Measurements from ENCODE around the gene TENT5A. TPM values are rescaled to one million over a fixed set of nuclear protein-coding genes. Genes with fewer than 3 reads are reported as not detected.

TENT5A gene
- polyA plus RNA-seq, 5 donors: 6.6 to 13.6 (median 8.0) TPM

DNA sequence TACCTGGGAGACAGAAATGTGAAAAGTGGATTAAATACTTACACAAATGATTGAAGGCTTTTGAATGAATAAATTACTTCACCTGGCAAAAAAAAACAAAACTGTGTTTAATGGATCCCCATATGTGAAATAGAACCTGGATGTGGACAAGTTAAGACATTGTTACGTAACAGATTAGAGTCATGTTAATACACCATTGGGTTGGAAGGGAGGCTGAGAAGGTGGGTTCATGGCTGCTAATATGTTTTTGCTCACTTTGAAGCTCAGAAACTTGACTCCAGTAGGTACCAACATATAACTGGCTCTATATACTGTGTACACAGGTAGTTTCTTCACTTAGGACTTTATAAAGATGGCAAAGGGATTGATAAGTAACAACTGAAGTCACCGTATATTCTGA is 21.4 kb upstream of the TENT5A start:
- DNase-seq: no peak

DNA sequence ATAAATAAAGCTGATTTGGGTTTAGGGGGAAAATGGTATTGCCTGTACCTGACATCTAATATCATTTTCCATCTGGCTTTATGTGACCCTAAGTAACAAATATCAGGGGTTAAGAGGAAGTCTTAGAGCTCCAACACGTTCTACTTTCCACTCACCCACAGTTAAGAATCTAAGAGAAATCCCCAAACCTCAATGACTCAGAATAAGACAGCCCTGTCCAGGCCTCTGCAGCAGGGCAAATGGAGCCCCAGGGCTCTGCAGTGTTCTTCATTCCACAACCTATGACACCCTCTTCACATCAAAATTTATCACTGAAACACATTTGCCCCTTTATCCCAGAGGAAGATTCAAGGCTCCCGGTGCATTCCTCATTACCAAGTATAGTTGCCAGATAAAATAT is 20.3 kb upstream of the TENT5A start:
- DNase-seq: no peak

- DNase-seq: no peak
Observed at GRCh38 chr6:81771097-81771496, 18.6 kb upstream of the TENT5A start.

DNA sequence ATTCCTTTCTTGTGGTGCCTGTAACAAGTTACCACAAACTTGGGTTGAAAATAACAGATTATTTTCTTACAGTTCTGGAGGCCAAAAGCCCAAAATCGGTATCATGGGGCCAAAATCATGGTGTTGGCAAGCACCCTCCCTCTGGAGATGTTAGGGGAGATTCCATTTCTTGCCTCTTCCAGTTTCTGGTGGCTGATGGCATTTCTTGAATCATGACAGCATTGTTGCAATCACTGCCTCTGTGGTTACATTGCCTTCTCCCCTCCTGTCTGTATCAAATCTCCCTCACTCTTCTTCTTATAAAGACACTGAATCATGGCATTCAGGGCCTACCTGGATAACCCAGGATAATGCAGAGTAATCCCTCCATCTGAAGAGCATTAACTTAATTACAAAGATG is 17.9 kb upstream of the TENT5A start:
- no peak for DNase-seq

- DNase-seq: no peak
Observed at GRCh38 chr6:81769824-81770223, 17.3 kb upstream of the TENT5A start.

GRCh38 chr6:81768150-81768942 is 15.9 kb upstream of the TENT5A start:
- no peak for DNase-seq

- no peak for DNase-seq
Observed at GRCh38 chr6:81767163-81767891, 14.8 kb upstream of the TENT5A start.

DNA sequence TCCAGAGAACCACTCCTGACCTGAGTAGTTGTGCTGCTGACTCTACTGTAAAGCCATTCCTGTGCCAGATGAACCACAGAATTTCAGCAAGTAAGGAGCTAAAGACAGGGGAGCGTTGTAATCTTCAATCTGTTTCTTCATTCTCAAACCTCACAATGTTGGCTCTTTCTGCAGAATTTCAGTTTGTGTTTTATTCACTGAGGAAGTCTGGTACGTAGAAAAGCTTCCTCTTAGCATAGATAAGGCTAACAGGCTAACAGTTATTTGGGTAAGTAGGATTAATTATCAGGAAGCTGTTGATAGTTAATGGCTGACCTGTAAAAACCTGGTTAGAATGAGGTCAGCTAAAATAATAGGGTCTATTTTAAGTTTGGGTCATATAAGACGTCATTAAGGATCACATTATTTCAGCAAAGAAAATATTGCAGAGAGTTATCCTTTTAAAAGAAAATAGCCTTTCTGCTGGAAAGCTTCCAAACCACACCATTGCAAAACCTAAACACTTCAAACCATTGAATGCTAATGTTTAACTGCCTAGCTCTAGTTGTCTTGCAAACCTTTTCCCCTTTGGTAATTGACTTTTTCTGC is 14.1 kb upstream of the TENT5A start:
- peak; percentile 63 to 72 for DNase-seq

- no peak for DNase-seq
Observed at GRCh38 chr6:81764531-81764930, 12.1 kb upstream of the TENT5A start.

DNA sequence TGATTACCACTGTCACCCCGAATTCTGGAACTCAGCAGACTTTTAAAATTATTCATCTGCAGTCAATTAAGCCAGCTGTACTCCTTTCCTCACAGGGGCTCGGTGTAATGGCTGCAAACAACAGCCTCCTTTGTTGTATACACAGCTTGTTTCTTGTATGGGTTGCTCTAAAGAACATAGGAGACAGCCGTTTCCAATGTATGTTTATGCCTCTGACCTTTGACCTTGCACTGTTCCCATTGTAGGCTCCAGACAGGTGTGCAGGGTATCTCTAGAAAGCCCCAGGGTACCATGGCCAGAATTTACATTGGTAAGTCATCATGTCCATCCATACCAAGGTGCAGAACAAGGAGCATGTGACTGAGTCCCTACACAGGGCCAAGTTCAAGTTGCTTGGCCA is 11.5 kb upstream of the TENT5A start:
- no peak for DNase-seq

DNA sequence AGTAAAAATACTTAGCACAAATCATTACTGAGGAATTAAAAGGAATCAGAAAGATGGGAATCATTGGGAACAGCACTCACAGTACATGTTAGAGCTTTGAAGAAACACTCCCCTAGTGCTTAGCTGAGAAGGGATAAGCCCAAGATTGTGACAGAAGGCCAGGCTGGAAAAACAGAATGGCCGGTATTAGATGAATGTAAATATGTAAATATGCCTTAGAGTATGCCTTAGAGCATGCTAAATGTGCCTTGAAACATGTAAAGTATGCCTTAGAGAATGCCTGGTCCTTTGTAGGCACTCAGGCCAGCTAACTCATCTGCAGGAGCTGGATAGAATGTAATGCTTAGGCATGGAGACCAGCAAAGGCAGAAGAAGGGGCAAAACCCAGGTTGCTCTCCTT is 10.6 kb upstream of the TENT5A start:
- DNase-seq: no peak

- no peak for DNase-seq
Observed at GRCh38 chr6:81762606-81763005, 10.1 kb upstream of the TENT5A start.

- no peak for DNase-seq
Observed at GRCh38 chr6:81762132-81762531, 9.7 kb upstream of the TENT5A start.

- no peak for DNase-seq
Observed at GRCh38 chr6:81761197-81761596, 8.7 kb upstream of the TENT5A start.

- DNase-seq: no peak
Observed at GRCh38 chr6:81759782-81760181, 7.3 kb upstream of the TENT5A start.

DNA sequence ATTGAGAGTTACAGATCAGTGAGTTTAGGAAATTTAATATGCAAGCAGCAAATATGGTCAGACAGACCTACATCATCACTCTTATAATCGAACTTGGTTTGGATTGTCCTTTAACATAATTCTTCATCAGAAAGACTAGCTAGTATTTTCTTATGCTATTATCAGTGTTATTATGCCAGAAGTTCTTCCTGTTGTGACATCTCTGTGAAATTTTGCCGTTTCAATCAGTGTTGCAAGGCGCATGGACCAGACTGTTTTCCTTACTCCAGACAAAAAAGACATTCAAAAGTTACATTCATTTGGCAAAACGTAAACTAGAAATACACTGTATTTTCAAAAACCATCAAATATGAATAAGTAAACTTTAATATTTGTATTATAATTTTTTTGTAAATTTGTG is 5.7 kb upstream of the TENT5A start:
- no peak for DNase-seq

- no peak for DNase-seq
Observed at GRCh38 chr6:81756690-81757089, 4.2 kb upstream of the TENT5A start.

DNA sequence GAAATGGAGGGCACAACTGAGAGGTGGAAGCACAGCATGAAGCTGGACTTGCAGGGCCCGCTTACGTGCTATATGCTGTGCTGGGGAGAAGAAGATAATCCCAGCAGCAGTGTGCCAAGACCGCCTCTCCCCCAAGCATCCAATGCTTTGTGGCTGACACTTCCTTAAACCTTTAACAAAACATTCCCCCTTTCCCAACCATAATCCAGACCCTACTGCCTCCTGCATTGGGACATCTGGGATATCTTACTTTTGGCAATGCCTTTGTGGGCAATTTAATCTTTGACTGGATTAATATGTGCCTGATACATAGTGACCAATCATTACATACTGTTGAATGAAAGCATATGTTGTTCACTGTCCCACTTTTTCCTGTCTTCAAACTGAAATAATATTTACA is 3.1 kb upstream of the TENT5A start:
- DNase-seq: no peak

DNA sequence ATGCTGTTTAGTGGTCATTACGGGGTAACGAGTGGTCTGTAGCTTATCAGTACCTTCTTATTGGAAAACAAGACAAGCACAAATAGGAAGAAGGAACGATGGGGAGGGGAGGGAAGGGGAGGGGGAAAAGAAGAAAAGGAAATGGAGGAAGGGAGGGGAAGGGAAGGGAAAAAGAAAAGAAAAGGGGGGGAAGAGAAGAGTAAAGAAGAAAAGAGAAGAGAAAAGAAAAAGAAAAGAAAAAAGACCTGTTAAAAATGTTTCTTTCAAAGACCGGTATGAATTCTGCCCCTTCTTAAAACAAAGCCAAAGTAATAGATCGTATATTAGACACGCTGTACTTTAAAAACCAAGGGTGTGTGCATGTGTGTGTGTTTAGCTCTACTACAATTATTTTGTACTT is 2.4 kb upstream of the TENT5A start:
- DNase-seq: no peak

DNA sequence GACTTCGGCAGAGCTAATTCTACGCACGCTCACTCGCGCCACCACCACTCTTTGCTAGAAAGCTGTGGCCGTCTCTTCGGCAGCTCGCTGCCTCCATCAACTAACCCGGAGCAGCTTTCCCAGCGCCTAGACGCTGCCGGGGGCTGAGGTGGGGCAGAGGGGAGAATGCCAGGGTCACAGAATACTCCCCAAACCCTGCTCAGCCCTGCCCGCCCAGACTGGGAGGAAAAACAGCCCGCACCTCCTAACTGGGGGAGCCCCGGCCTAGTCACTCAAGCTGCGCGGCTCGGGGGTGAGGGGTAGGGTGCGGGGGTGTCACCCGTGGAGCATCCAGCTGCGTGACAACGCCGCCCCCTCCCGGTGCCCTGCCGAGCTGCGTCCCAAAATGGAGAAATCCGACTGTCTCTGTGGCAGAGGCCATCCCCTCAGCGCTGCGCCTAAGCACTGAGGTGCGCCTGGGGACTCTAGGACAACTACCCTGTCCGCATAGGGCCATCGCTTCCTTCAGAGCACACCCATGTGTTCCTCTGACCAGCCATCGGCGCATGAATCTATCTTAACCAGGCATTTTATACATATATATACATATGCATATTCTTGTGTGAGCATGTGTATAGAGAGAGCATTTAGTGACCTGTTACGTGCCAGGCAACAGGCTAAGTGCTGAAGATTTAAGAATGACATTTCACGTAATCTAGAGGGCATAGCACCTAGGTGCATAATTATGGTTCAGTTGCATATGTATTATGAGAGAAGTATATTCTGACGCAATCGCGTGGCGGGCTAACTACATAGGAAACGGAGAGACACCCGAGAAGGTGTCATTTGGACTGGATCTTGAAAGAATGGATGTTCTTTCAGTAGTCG is 1.5 kb upstream of the TENT5A start:
- peak; percentile 67 to 70 for DNase-seq

- DNase-seq: peak; percentile 88 to 89
Observed at GRCh38 chr6:81752921-81753710, 635 bp upstream of the TENT5A start.

Data from right lung (tissue), 5 donors.